A549 (cell line): ENCODE data around the gene DNALI1. TPM values are rescaled to one million over a fixed set of nuclear protein-coding genes. Genes with fewer than 3 reads are reported as not detected.

Experiments
- ATAC-seq, 2 experiments: fragments of 200-7000 bp in 1 of 2; fragments of >200 bp in 1 of 2; cut with Nextera tagmentation in 1 of 2; cut with Tn5 transposase in 1 of 2; 3 replicates each; pipeline versions ENCODE4 v1.8.0 to v1.9.1; 2018 to 2020; ENCODE audit warnings: mild to moderate bottlenecking in 1 of 2, moderate library complexity in 1 of 2
- CTCF ChIA-PET: fragments of 300-600 bp; sonication (Branson Sonifier 250); formaldehyde crosslinking; extraction: SDS; loops from one replicate; lab custom pipeline; 2021; ENCODE audit warnings: antibody characterized with exemption, inconsistent platforms; lab: Yijun Ruan, JAX
- POLR2A ChIA-PET: fragments of 350-600 bp; formaldehyde crosslinking; extraction: SDS; loops from one replicate; lab custom pipeline; 2021; ENCODE audit warnings: antibody characterized with exemption, inconsistent platforms; lab: Yijun Ruan, JAX
- DNase-seq, 2 experiments: peaks; one replicate each; pipeline versions ENCODE4 v3.0.0 to v3.0.0-alpha.2; 2011 to 2016; ENCODE audit warnings: low read depth in 1 of 2, low spot score in 1 of 2
- FAIRE-seq: peaks from 2 replicates; lab custom pipeline; 2011; peaks lifted over from hg19 to GRCh38; lab: Jason Lieb, UNC
- H3K27ac ChIP-seq, 2 experiments: fragments of >200 bp; sonication (Bioruptor Twin); formaldehyde crosslinking; 3 replicates each; pipeline ENCODE4 v1.5.1; 2016 to 2017
- H3K4me1 ChIP-seq: fragments of >200 bp; sonication (Bioruptor Twin); formaldehyde crosslinking; 3 replicates; pipeline ENCODE4 v1.6.1; 2016
- H3K4me2 ChIP-seq: fragments of >200 bp; sonication (Bioruptor Twin); formaldehyde crosslinking; 3 replicates; pipeline ENCODE4 v1.6.1; 2016
- H3K4me3 ChIP-seq: fragments of >200 bp; sonication (Bioruptor Twin); formaldehyde crosslinking; 3 replicates; pipeline ENCODE4 v1.5.1; 2016
- H3K9me3 ChIP-seq: fragments of >200 bp; sonication (Bioruptor Twin); formaldehyde crosslinking; 3 replicates; pipeline ENCODE4 v1.6.1; 2016
- CBX8 ChIP-seq: fragments of 200-600 bp; sonication (generic); IDR thresholded peaks from 2 replicates; pipeline ENCODE4 v1.6.1; 2016
- CEBPB ChIP-seq, 2 experiments: fragments of >200 bp in 1 of 2; sonication (Bioruptor Twin) in 1 of 2; formaldehyde crosslinking in 1 of 2; IDR thresholded peaks; 2 replicates each; pipeline ENCODE4 v1.6.1; 2012 to 2016
- CHD2 ChIP-seq: fragments of 150-350 bp; IDR thresholded peaks from 2 replicates; pipeline ENCODE4 v1.6.1; 2014; ENCODE audit warnings: low read length; ENCODE audit not compliant: partially characterized antibody
- EHMT2 ChIP-seq: fragments of 200-600 bp; sonication (generic); IDR thresholded peaks from 2 replicates; pipeline ENCODE4 v1.6.1; 2016; ENCODE audit warnings: antibody characterized with exemption, low read depth, mild to moderate bottlenecking, moderate library complexity
- EP300 ChIP-seq, 2 experiments: fragments of >200 bp; sonication (Bioruptor Twin); formaldehyde crosslinking; IDR thresholded peaks; 2 replicates in 1 of 2; 3 replicates in 1 of 2; pipeline ENCODE4 v1.6.1; 2016 to 2017
- ESRRA ChIP-seq: fragments of 150-350 bp; IDR thresholded peaks from 2 replicates; pipeline ENCODE4 v1.6.1; 2014; ENCODE audit warnings: mild to moderate bottlenecking, low read length, borderline replicate concordance
- FOSL2 ChIP-seq, 2 experiments: fragments of 450-650 bp in 1 of 2; fragments of >200 bp in 1 of 2; sonication (Bioruptor Twin) in 1 of 2; formaldehyde crosslinking; IDR thresholded peaks; 2 replicates each; pipeline versions ENCODE4 v1.5.0 to v1.6.1; 2016 to 2020; ENCODE audit warnings: mild to moderate bottlenecking in 1 of 2, moderate library complexity in 1 of 2
- HOXA7 ChIP-seq: fragments of 250-450 bp; sonication (Bioruptor Pico); IDR thresholded peaks from 2 replicates; pipeline ENCODE4 v1.5.0; 2020; ENCODE audit warnings: mild to moderate bottlenecking, moderate library complexity
- HOXB13 ChIP-seq: fragments of 250-450 bp; sonication (Bioruptor Pico); IDR thresholded peaks from 2 replicates; pipeline ENCODE4 v1.5.0; 2020; ENCODE audit warnings: low read depth, mild to moderate bottlenecking, moderate library complexity
- HOXB5 ChIP-seq: fragments of 250-450 bp; sonication (Bioruptor Pico); IDR thresholded peaks from 2 replicates; pipeline ENCODE4 v1.5.0; 2020; ENCODE audit warnings: mild to moderate bottlenecking, moderate library complexity
- JUNB ChIP-seq: fragments of >200 bp; sonication (Bioruptor Twin); formaldehyde crosslinking; IDR thresholded peaks from 2 replicates; pipeline ENCODE4 v1.6.1; 2016
- KDM1A ChIP-seq: fragments of 200-600 bp; sonication (generic); IDR thresholded peaks from 2 replicates; pipeline ENCODE4 v1.6.1; 2016; ENCODE audit warnings: low read depth, mild to moderate bottlenecking
- MYC ChIP-seq: IDR thresholded peaks from 2 replicates; pipeline ENCODE4 v1.6.1; 2012; ENCODE audit warnings: mild to moderate bottlenecking, inconsistent platforms, low read length, improper control_type of control experiment, borderline replicate concordance
- NFE2L2 ChIP-seq: fragments of 150-350 bp; conservative IDR thresholded peaks from 2 replicates; pipeline ENCODE4 v1.6.1; 2014; ENCODE audit warnings: low read length
- NPAS2 ChIP-seq: fragments of 250-450 bp; sonication (Bioruptor Pico); IDR thresholded peaks from 2 replicates; pipeline ENCODE4 v1.8.0; 2022; ENCODE audit warnings: mild to moderate bottlenecking, moderate library complexity, borderline replicate concordance
- NR3C1 ChIP-seq: fragments of >200 bp; sonication (Bioruptor Twin); formaldehyde crosslinking; IDR thresholded peaks from 3 replicates; pipeline ENCODE4 v1.6.1; 2017
- POLR2AphosphoS2 ChIP-seq: conservative IDR thresholded peaks from 2 replicates; pipeline ENCODE4 v1.6.1; 2012; ENCODE audit warnings: low read length, improper control_type of control experiment, inconsistent platforms
- RAD21 ChIP-seq, 2 experiments: fragments of >200 bp in 1 of 2; sonication (Bioruptor Twin) in 1 of 2; formaldehyde crosslinking in 1 of 2; IDR thresholded peaks in 1 of 2; conservative IDR thresholded peaks in 1 of 2; 2 replicates in 1 of 2; 3 replicates in 1 of 2; pipeline ENCODE4 v1.6.1; 2012 to 2018; ENCODE audit warnings: inconsistent platforms in 1 of 2
- RARB ChIP-seq: fragments of 250-450 bp; sonication (Bioruptor Pico); IDR thresholded peaks from 2 replicates; pipeline ENCODE4 v1.8.0; 2021; ENCODE audit warnings: mild to moderate bottlenecking, moderate library complexity
- SREBF2 ChIP-seq: fragments of 450-650 bp; IDR thresholded peaks from 2 replicates; pipeline ENCODE4 v1.6.1; 2014; ENCODE audit warnings: mild to moderate bottlenecking, moderate library complexity
- TFCP2L1 ChIP-seq: fragments of 250-450 bp; sonication (Bioruptor Pico); IDR thresholded peaks from 2 replicates; pipeline ENCODE4 v1.5.0; 2021; ENCODE audit warnings: mild to moderate bottlenecking
- TP53 ChIP-seq: fragments of 250-450 bp; sonication (Bioruptor Pico); IDR thresholded peaks from 2 replicates; pipeline ENCODE4 v1.5.0; 2021; ENCODE audit warnings: mild to moderate bottlenecking, moderate library complexity
- ZC3H11A ChIP-seq: fragments of 450-650 bp; IDR thresholded peaks from 2 replicates; pipeline ENCODE4 v1.6.1; 2014; ENCODE audit warnings: antibody characterized with exemption, mild to moderate bottlenecking
- WGBS: methylation state at CpG from one replicate; pipeline ENCODE4 v1.1.6; 2017; ENCODE audit errors: missing lambda C conversion rate; 5-methylcytosine and 5-hydroxymethylcytosine counted together
- polyA plus RNA-seq, 4 experiments: library from polyadenylated mRNA; depleted of rRNA in 3 of 4; stranded (reverse); fragments of >200 nt; fragmentation: RNase III in 1 of 4; extraction: RNeasy Plus Mini Kit Qiagen cat#74134 plus additional on column Dnase treatment in 1 of 4; gene quantifications; 2 replicates in 3 of 4; 3 replicates in 1 of 4; pipeline ENCODE4 v1.2.3, GENCODE V29; 2011 to 2017
- TF ChIP-seq, protein P1 (sequence below): fragments of >200 bp; sonication (Bioruptor Twin); formaldehyde crosslinking; IDR thresholded peaks from 3 replicates; pipeline ENCODE4 v1.6.1; 2016

Gene DNALI1
- polyA plus RNA-seq, 2 of the 4 experiments (the other 2 are of a cell fraction): not detected

DNA sequence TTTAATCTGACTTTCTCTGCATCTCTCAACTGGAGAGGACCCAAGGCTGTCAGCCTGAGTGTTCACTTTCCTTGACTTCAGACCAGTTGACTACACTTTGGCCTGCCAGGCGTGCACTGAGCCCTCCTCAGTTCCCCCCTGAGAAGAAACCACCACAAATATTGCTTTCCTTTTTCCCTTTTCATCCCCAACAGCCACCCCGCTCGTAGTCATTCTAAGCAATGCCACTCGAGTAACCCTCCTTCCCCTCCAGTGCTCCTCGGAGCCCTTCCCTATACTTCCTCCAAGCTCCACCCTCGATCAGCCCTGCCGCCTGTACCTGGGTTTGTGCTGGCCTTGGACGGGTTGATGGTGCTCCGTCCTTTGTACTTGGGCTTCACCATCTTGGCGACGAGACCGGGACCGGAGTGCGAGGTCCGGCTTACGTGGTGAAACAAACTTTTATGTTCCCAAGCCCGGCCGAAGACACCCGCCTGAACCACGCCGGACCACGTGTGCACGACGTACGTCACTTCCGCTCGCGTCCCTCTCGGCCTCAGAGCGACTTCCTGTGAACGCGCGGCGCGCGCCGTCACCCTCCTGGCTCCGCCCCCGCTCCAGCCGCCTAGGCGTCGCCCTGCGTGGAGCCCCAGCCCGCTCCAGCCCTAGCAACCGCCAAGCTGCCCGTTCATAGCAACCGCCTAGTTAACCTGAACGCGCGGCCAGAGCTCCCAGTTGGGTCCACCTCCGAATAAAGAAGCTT, 38.9 kb downstream of the DNALI1 start, which contains the start of gene GNL2 (continued):
- TF ChIP-seq, protein P1, sequence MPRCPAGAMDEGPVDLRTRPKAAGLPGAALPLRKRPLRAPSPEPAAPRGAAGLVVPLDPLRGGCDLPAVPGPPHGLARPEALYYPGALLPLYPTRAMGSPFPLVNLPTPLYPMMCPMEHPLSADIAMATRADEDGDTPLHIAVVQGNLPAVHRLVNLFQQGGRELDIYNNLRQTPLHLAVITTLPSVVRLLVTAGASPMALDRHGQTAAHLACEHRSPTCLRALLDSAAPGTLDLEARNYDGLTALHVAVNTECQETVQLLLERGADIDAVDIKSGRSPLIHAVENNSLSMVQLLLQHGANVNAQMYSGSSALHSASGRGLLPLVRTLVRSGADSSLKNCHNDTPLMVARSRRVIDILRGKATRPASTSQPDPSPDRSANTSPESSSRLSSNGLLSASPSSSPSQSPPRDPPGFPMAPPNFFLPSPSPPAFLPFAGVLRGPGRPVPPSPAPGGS: 0 out of 3 replicates have a peak, but pooled peaks have one; percentile 45

DNA sequence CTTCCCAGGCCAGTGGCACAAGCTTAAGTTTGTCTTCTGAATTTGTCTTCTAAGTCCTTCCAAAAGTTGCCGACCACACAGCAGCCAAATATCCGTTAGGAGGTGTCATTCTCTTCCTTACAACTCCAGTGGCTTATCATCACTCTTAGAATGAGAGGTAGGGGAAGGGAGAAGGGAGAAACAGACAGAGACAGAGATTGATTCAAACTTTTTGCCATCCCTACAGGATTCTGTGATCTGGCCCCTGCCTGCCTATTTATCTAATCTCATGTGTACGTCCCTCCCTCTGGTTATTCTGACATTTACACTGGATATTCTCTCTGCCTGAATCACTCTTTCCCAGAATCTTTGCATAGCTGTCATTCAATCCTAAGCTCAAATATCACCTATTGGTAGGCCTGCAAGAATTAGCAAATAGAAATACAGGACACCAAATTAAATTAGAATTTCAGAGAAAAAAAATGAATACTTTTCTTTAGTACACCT, 39.5 kb downstream of the DNALI1 start:
- ChIA-PET POLR2A (interaction anchor here (0.5 to 1.8 kb wide), 4 partner anchors 9 to 119 kb away, joined by 3 to 7 read pairs (median 4); a partner anchor contains a TSS), CTCF (interaction anchor here (1.0 kb wide), 1 partner anchor 86 kb away, joined by 4 read pairs; no protein-coding TSS in a partner anchor)
- Histone ChIP-seq H3K4me3 (peak overlapping the region; percentile 86), H3K27ac (peak overlapping the region; percentile 17 to 93; a peak in 3 of 6 replicates), H3K9me3 (no peaks in the 10 kb centered on the region), H3K4me1 (peaks cover 11% of the 10 kb centered on the region), H3K4me2 (peak overlapping the region; percentile 75)
- 14% methylated on average over 3 of the region's 3 CpGs for WGBS
- no peak for FAIRE-seq
- ATAC-seq: peak; percentile 60 to 67
- no peak for DNase-seq
- TF ChIP-seq NR3C1 (no peak), TFCP2L1 (CRISPR knock-in tag) (no peak), TP53 (CRISPR knock-in tag) (no peak), HOXB5 (no peak), RARB (CRISPR knock-in tag) (no peak), ESRRA (no peak), RAD21 (conservative IDR thresholded peaks at IDR 0.05 in 1 of 2, IDR thresholded peaks at IDR 0.05 in 1 of 2) (no peak)

DNA sequence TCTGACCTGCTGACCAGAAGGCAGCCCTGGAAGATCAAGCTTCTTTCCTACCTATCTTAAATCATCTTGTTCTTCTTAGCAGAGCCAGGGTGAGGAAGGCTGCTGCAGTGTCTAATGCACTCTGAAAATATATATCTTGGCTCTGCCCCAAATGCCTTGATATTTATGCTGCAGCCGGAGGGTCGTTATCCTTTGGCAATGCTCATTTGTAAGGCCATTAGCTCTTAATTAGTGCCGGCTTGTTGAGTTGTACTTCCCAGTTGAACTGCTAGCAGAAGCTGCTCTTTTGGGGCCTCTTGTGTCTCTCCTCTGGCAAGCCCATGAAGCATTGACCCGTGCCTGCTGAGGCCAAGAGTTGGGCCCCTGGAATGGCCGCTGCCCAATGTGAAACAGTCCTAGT, 43.2 kb downstream of the DNALI1 start:
- TF ChIP-seq HOXA7 (CRISPR knock-in tag) (no peak), EP300 (IDR thresholded peaks at IDR 0.05) (no peak), KDM1A (no peak), POLR2AphosphoS2 (no peak), NR3C1 (no peak), HOXB13 (no peak), FOSL2 (IDR thresholded peaks at IDR 0.05) (no peak), FOSL2 (CRISPR knock-in tag; IDR thresholded peaks at IDR 0.05) (no peak), CEBPB (IDR thresholded peaks at IDR 0.05) (no peak)
- POLR2A ChIA-PET: no interaction called here
- CTCF ChIA-PET: interaction anchor here (1.1 to 11.6 kb wide), 5 partner anchors 8 to 146 kb away, joined by 3 to 128 read pairs (median 5); no protein-coding TSS in a partner anchor
- WGBS: 71% methylated on average over 5 of the region's 5 CpGs
- no peak for FAIRE-seq
- no peak for DNase-seq
- Histone ChIP-seq H3K4me1 (no peaks in the 10 kb centered on the region), H3K27ac (no peak overlapping the region), H3K4me3 (no peak overlapping the region), H3K9me3 (no peaks in the 10 kb centered on the region), H3K4me2 (no peak overlapping the region)
- ATAC-seq: no peak

DNA sequence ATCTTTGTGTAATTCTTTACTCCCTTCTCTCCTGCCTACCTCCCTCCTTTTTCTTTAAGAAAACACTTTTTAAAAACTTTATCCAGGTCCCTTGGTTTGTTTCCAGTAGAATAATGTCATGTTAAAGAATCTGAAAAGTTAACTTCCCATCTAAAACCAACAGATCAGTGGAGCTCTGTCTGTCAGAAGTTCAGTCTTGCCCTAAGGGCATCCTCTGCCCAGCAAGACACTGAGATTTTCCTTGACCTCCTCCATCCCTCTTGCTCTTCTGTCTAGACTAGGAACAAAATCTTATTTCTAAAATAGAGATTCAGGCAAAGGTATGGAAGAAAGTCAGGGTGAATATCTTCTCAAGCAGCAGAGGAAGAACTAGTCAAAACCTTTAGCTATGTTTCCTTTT, 44.7 kb downstream of the DNALI1 start:
- no peak for DNase-seq
- ChIA-PET POLR2A (no interaction called here), CTCF (interaction anchor here (0.6 to 11.6 kb wide), 5 partner anchors 10 to 80 kb away, joined by 3 to 128 read pairs (median 6); partner anchors contain the start of gene RSPO1)
- no peak for FAIRE-seq
- no peaks in the 10 kb centered on the region for H3K9me3 ChIP-seq
- no peak for ATAC-seq
- H3K4me2 ChIP-seq: no peak overlapping the region
- H3K4me3 ChIP-seq: no peak overlapping the region
- TF ChIP-seq RARB (CRISPR knock-in tag) (no peak), JUNB (no peak), NR3C1 (no peak), CBX8 (no peak), RAD21 (conservative IDR thresholded peaks at IDR 0.05 in 1 of 2, IDR thresholded peaks at IDR 0.05 in 1 of 2) (no peak), NFE2L2 (no peak), MYC (no peak), ZC3H11A (no peak), NPAS2 (CRISPR knock-in tag) (no peak), EHMT2 (no peak), CHD2 (no peak), HOXB13 (no peak), SREBF2 (no peak)
- H3K27ac ChIP-seq: no peak overlapping the region
- no peaks in the 10 kb centered on the region for H3K4me1 ChIP-seq
